ENCODE results near the gene NYNRIN.
"Not testable (repeated sequence)": the region's sequence is repeated elsewhere in the genome, so short reads cannot be mapped to it uniquely, and the experiment has no call there.

NYNRIN gene

GRCh38 chr14:24369907-24370687 is 28.7 kb upstream of the NYNRIN start:
- no peak for DNase-seq

DNA sequence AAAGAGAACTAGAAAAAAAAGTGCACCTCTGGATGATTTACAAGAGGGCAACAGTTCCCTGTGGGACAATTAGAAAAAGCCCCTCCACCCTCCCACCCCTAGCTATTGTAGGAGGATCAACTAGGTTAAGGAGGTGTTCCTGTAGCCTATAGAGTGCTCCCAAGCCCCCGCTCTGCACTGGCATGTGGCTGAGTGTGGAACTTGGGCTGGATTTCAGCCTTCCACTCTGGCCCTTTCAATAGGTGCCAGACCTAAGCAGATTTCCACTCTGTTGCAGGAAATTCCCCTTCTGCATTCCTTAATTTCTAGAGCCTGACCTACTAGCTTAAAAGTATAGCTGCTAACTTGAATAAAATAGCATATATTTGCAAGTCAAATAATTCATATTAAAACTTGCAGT is 28.1 kb upstream of the NYNRIN start:
- no peak for DNase-seq

DNA sequence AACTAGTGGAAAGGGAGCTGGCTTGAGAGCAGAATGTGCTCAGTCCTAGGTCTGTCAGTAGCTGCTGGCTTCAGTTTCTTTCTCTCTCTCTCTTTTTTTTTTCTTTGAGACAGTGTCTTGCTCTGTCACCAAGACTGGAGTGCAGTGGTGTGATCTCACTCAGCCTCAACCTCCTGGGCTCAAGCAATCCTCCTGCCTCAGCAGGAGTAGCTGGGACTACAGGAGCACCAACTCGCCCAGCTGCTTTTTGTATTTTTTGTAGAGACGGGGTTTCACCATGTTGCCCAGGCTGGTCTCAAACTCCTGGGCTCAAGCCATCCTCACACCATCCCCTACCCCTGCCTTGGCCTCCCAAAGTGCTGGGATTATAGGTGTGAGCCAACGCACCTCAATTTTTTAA is 27.2 kb upstream of the NYNRIN start:
- not testable (repeated sequence) for DNase-seq

DNA sequence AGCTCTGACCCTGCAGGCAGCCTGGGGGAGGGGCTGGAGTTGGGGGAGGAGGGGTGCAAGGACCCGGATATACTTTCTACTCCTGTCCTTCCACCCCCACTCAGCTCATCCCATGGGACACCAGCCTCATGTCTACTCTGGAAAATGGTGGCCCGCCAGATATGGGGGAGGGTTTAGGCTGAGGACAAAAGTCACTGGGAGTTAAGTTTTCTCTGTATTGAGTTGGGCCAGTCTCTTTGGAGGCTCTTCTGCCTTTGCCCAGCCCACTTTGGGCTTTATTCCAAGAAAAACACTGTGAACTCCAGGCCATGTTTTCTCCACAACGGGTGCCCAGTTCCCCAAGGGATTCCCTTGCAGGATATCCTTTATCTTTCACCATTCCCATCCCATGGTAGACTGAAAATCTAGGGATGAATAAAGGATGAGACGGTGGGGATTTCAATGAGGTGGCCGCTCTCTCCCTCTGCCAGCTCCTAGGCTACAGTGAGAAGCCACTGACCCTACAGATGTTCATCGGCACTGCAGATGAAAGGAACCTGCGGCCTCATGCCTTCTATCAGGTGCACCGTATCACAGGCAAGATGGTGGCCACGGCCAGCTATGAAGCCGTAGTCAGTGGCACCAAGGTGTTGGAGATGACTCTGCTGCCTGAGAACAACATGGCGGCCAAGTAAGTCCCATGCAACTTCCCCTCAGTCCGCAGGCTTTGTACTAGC is 25.9 kb upstream of the NYNRIN start:
- no peak for DNase-seq

GRCh38 chr14:24376448-24377070 is 22.2 kb upstream of the NYNRIN start:
- DNase-seq, result no peak

GRCh38 chr14:24377126-24377525 is 21.7 kb upstream of the NYNRIN start:
- DNase-seq, result no peak

DNA sequence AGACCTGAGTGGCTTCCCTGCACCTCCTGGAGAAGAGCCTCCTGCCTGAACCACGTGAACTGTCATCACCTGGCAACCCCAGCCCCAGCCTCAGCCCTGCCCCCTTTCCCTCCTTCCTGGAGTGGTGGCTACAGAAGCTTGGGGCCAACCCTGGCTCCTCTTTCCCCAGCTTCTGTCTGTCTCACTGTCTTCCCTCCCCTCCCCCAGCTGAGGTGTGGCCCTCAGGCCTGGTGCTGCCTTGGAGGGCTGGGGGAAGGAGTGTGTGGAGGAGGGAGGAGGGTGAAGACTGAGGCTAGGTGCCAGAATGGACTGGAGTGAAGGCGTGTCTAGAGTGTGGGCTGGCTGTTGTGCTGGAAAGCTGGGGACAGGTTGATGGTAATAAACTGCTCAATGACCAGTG is 21.1 kb upstream of the NYNRIN start:
- no peak for DNase-seq

GRCh38 chr14:24378327-24378726 is 20.5 kb upstream of the NYNRIN start:
- DNase-seq, result no peak

GRCh38 chr14:24378981-24379906 is 19.6 kb upstream of the NYNRIN start:
- no peak for DNase-seq

DNA sequence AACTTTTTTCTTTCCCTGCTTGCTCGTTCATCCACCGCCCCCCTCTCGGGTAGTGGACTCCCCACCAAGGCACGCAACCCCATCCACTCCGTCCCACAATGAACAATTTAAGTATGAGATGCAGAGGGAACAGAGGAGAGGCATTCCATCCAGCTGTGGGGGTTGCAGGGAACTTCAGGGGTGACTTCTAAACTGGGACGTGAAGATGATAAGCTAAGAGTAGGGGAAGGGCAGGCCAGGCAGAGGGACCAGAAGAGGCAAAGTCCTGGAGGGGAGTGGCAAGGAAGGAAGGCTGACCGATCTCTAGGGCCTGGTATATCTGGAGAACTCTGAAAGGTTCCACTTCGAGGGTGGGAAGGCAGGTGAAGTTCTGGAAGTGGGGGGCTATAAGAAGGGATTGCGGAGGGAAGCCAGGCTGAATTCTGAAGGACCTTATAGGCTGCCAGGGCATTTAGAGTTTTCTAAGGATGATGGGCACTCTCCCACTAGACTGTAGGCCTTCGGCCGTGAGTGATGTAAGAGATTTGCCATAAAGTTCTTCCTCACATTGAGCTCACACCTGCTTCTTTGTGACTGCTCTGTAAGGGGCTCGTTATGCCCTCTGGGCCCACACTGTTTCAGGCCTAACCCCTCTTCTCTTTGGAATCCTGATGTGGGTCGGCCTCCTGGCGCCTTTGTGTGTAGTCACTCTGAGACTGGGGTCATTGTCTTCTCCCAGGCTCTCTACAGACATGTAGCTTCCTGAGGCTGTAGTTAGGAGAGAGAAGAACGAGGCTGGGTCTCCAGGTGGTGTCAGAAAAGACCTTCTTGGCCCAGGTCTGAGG is 18.7 kb upstream of the NYNRIN start:
- no peak for DNase-seq

DNA sequence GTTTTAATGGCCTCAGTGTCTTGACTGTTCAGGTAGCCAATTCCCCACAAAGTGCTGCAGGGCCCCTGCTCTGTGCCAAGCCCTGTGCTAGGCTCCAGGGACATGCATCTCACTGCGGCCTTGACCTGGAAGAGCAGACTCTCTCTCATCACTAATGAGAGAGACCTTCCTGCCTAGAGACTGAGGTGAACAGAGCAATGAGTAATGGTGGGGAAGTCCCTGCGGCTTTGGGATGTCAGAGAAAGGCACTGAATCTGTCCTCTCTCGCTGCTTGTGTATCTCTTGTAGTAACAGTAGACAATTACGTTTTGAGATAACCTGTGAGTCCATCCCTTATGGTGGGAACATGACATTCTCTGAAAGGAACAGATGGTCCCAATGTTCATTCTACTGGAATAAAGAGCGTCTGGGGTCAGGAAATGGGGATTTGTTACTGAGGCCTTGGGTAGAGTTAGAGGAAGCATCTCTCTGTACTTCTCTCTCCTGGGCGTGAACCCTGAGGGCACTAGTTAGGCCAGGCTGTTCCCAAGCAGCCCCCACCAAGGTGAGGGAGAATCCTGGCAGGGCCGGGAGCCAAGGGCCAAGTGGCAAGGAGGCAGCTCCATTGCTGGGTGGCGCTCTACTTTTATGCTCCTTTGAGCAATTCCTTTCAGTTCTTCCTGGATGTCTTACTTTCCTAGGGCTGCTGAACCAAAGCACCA is 17.3 kb upstream of the NYNRIN start:
- DNase-seq, result no peak

DNA sequence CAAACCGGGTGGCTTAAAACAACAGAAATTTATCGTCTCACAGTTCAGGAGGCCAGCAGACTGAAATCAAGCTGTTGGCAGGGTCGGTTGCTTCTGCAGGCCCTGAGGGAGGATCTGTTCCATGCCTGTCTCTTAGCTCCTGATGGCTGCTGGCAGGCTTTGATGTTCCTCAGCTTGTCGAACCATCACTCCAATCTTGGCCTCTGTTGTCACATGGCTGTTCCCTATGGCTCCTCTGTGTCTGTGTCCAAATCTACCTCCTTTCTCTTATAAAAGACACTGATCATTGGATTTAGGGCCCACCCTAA is 16.8 kb upstream of the NYNRIN start:
- no peak for DNase-seq

DNA sequence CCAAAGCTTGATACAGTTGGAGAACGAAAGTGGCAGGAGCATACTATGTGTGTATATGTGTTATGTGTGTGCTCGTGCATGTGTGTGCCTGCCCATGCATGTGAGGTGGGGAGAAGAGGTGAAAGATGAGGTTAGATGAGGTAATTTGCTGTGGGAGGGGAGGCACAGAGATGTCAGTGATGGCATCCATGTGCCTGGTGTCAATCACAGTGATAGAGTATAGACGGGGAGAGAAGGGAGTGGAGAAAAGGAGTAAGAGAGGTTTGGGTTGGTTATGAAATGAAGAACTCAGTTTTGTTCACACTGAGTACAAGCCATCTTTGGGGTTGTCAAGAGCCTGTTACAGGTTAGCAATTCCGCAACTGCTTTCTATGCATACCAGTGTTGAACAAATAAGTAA is 14.6 kb upstream of the NYNRIN start:
- no peak for DNase-seq

- no peak for DNase-seq
These were observed 13.3 kb upstream of the NYNRIN start for GRCh38 chr14:24385524-24385923.

GRCh38 chr14:24387009-24387345 is 11.8 kb upstream of the NYNRIN start:
- DNase-seq, result no peak

DNA sequence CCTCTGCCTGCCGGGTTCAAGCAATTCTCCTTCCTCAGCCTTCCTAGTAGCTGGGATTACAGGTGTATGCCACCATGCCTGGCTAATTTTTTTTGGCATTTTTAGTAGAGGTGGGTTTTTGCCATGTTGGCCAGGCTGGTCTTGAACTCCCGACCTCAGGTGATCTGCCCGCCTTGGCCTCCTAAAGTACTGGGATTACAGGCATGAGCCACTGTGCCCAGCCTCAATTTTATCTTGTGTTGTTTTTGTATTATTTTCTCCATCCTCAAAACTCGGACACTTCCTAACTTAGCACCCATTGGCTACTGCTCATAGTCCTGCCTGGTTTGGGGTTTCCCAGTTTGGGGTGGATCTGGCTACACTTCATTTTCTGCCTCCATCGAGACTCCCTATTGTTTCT is 11.2 kb upstream of the NYNRIN start:
- DNase-seq, result not testable (repeated sequence)

GRCh38 chr14:24388474-24389179 is 10.2 kb upstream of the NYNRIN start:
- DNase-seq, result no peak

DNA sequence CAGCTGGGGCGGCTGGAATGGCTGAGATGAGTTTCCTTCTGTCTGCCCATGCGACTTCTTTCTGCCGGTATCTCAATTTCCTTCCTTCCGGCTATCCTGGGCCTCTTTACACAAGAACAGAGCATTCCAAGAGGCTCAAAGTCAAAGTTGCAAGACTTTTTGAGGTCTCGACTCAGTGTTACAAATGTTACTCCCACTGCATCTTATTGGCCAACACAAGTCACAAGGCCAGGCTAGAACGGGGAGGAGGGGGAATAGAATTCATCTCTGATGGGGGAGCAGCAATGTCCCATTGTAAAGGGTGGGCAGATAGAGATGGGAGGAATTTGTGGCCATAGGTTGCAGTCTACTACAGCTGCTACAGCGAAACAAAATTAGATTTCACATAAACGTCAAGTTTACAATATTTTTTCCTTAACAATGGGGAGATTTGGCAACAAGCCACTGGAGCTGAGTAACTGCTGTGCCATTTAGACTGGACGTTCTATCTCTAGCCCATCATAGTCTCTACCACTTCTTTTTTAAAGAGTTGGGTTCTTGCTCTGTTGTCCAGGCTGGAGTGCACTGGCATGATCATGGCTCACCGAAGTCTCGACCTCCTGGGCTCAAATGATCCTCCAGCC is 9.5 kb upstream of the NYNRIN start:
- DNase-seq, result no peak

- DNase-seq, result no peak
These were observed 7.9 kb upstream of the NYNRIN start for GRCh38 chr14:24390701-24391468.

All from hippocampal formation (tissue), 2 donors.